ENCODE data around the gene ARG2. TPM values are rescaled to one million over a fixed set of nuclear protein-coding genes. Genes with fewer than 3 reads are reported as not detected.
A peak's percentile ranks its signal among the peaks of the same experiment; 100 is the strongest.

The ARG2 gene
- total RNA-seq, 2 donors from 2014 or later: 0.59 TPM; not detected in 1

DNA sequence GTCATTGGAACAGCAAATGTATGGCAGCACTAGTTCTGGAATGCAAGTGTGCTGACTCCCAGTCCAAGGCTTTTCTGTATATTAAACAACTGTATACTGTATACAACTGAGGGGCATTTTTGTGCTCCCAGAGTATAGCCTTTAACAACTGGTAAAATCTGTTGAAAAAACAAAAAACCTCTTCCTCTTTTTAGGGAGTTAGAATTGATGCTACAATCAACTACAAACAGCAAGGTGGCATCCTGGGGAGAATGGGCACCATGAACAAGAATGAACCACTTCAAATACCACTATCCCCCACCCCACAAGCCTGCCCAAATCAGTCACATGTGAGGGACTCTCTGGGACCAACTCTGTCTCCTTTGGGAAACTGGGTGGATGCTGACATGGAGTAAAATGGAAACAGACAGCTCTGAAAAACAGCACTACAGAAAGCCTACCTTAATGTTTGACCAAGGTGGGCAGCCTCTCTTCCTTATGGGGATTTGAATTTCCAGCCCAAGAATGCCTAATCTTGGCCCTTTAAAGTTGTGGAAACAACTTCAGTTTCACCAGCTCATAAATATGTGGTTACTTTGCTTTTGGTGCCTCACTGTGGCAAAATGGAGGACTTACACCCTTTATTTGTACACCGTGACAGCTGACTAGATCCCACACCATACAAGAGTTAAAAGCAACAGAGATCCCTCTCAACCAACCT is 47.2 kb downstream of the ARG2 start:
- Histone ChIP-seq H3K4me1 (peaks cover 0 to 9% of the 10 kb centered on the region in 2 donors), H3K27ac (no peak overlapping the region), H3K9me3 (no peaks in the 10 kb centered on the region), H3K27me3 (no peaks in the 10 kb centered on the region), H3K4me3 (no peak overlapping the region), H3K36me3 (no peaks in the 10 kb centered on the region)
- TF ChIP-seq, protein P1, sequence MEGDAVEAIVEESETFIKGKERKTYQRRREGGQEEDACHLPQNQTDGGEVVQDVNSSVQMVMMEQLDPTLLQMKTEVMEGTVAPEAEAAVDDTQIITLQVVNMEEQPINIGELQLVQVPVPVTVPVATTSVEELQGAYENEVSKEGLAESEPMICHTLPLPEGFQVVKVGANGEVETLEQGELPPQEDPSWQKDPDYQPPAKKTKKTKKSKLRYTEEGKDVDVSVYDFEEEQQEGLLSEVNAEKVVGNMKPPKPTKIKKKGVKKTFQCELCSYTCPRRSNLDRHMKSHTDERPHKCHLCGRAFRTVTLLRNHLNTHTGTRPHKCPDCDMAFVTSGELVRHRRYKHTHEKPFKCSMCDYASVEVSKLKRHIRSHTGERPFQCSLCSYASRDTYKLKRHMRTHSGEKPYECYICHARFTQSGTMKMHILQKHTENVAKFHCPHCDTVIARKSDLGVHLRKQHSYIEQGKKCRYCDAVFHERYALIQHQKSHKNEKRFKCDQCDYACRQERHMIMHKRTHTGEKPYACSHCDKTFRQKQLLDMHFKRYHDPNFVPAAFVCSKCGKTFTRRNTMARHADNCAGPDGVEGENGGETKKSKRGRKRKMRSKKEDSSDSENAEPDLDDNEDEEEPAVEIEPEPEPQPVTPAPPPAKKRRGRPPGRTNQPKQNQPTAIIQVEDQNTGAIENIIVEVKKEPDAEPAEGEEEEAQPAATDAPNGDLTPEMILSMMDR (IDR thresholded peaks at IDR 0.05): peak in 1 of 2 donors; percentile 65
- DNase-seq (ENCODE audit: low spot score): no peak

- TF ChIP-seq, protein P1 (IDR thresholded peaks at IDR 0.05): no peak
- no peaks in the 10 kb centered on the region for H3K27me3 ChIP-seq
- H3K9me3 ChIP-seq: no peaks in the 10 kb centered on the region
- peaks cover 0 to 25% of the 10 kb centered on the region in 2 donors for H3K4me1 ChIP-seq
- no peak overlapping the region for H3K4me3 ChIP-seq
- H3K36me3 ChIP-seq: no peaks in the 10 kb centered on the region
- DNase-seq (ENCODE audit: low spot score): no peak
- H3K27ac ChIP-seq: no peak overlapping the region
Measured at GRCh38 chr14:67668559-67668958, 48.8 kb downstream of the ARG2 start.

- Histone ChIP-seq H3K27ac (peak overlapping the region; percentile 98 to 99), H3K9me3 (no peaks in the 10 kb centered on the region), H3K36me3 (peaks cover 11% of the 10 kb centered on the region), H3K4me3 (peak overlapping the region; percentile 97 to 98), H3K27me3 (no peaks in the 10 kb centered on the region), H3K4me1 (peaks cover 0 to 28% of the 10 kb centered on the region in 2 donors)
- DNase-seq (ENCODE audit: low spot score): no peak
- TF ChIP-seq, protein P1 (IDR thresholded peaks at IDR 0.05): no peak
Measured at GRCh38 chr14:67673451-67673850, 53.7 kb downstream of the ARG2 start.

DNA sequence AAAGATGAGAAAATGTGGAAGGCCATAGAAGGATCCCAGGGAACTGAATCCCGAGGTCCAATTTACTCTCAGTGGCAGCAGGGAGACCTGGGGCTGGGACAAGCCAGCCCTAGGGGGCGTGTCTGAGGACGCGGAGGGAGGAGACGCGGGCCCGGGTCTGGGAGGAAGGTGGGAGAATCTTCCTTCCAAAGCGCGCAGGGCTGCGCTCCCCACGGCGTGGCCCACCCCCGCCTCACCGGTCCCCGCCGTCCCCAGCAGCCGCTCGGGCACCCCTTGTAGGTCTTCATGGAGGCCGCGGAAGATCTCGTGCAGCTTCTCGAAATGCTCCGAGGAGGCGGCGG is 54.4 kb downstream of the ARG2 start:
- Histone ChIP-seq H3K4me1 (peaks cover 0 to 28% of the 10 kb centered on the region in 2 donors), H3K9me3 (no peaks in the 10 kb centered on the region), H3K4me3 (peak overlapping the region; percentile 97 to 98), H3K27me3 (no peaks in the 10 kb centered on the region), H3K27ac (peak overlapping the region; percentile 98 to 99), H3K36me3 (peaks cover 11% of the 10 kb centered on the region)
- TF ChIP-seq, protein P1 (IDR thresholded peaks at IDR 0.05): peak in 1 of 2 donors; percentile 58
- DNase-seq (ENCODE audit: low spot score): no peak

GRCh38 chr14:67674480-67675218 is 54.9 kb downstream of the ARG2 start, which contains the start of gene VTI1B:
Gene VTI1B (minus strand): TSS chr14:67674632. CDS start chr14:67674489, 143 bp downstream.
- Histone ChIP-seq H3K27me3 (no peaks in the 10 kb centered on the region), H3K27ac (peak within 1 kb of the TSS; percentile 98 to 99), H3K9me3 (no peaks in the 10 kb centered on the region), H3K4me1 (peaks cover 0 to 28% of the 10 kb centered on the region in 2 donors), H3K4me3 (peak within 1 kb of the TSS; percentile 97 to 98), H3K36me3 (peaks cover 11% of the 10 kb centered on the region)
- TF ChIP-seq, protein P1 (IDR thresholded peaks at IDR 0.05): peak in 1 of 2 donors; percentile 36
- peak; percentile 64 for DNase-seq (ENCODE audit: low spot score)
